Measurements from ENCODE around the gene SLCO4A1.

DNA sequence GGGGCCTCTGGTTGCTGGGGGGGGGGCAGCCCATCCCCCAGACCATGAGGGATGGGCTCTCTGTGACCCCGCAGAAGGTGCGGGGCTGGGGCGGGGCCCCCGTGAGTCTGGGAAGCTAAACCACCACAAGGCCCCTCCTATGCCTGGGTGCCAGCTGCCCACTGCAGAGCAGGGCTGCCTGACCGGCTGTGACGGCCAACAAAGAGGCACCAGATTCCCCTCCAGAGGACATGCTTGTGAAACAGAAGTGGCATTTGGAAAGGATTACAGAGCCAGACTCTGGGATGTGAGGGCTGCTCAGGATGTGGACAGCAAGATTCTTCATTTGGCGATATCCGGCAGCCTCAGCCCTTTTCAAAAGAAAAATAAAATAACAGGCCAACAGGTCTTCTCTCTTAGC is 49.9 kb downstream of the SLCO4A1 start:
- TF ChIP-seq, protein P1, sequence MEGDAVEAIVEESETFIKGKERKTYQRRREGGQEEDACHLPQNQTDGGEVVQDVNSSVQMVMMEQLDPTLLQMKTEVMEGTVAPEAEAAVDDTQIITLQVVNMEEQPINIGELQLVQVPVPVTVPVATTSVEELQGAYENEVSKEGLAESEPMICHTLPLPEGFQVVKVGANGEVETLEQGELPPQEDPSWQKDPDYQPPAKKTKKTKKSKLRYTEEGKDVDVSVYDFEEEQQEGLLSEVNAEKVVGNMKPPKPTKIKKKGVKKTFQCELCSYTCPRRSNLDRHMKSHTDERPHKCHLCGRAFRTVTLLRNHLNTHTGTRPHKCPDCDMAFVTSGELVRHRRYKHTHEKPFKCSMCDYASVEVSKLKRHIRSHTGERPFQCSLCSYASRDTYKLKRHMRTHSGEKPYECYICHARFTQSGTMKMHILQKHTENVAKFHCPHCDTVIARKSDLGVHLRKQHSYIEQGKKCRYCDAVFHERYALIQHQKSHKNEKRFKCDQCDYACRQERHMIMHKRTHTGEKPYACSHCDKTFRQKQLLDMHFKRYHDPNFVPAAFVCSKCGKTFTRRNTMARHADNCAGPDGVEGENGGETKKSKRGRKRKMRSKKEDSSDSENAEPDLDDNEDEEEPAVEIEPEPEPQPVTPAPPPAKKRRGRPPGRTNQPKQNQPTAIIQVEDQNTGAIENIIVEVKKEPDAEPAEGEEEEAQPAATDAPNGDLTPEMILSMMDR (conservative IDR thresholded peaks at IDR 0.05 in 1 of 2, IDR thresholded peaks at IDR 0.05 in 1 of 2; ENCODE audit: low read depth in 1 of 2, low read length in 2 of 2) = no peak
- TF ChIP-seq EZH2 (IDR thresholded peaks at IDR 0.05; ENCODE audit: low read length, missing control alignments) = no peak

Data from fibroblast of lung (primary cell).